ENCODE measurements around the gene BTG2. TPM values are rescaled to one million over a fixed set of nuclear protein-coding genes. Genes with fewer than 3 reads are reported as not detected.

Gene BTG2
- total RNA-seq, 1 experiment from 2014 or later = 2.7 TPM

DNA sequence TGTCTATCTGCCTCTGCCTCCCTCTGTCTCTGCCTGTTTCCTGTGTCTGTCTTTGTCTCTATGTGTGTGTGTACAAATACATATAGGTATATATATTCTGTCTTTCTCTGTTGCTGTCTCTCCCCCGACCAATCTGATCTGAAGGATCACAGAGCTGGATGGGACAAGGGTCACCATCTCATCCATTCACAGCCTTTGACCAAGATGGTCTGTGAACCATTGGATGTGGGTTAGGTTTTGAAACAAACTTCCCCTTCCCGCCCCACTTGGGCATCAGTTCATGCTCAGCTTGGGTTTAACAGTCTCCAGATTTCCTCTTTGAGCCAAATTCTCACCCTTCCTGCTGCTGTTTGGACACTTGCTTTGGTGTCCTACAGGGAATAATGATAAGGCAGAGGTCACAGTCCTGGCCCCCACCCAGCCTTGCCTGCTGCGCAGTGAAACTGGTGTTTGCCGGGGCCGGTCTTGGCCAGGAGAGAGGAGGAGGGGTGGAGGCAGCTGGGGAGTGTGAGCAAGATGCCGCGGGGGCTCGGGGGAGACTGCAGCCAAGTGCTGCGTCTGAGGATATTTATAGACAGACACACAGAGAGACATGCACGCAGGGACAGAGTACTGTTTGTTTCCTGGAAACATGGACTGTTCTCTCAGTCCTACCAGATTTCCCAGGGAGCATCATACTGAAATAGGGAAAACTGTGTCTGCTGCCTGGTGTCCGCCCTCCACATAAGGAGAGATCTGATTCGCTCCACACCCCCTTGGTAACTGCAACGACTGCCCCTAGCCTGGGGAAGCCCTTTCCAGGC lies 27.0 kb upstream of the BTG2 start:
- Mint-ChIP-seq H3K27ac (ENCODE audit: unreplicated experiment) (no peak overlapping the region), H3K4me3 (ENCODE audit: low read depth, unreplicated experiment) (no peak overlapping the region), H3K9me3 (ENCODE audit: low read depth, unreplicated experiment) (no peaks in the 10 kb centered on the region), H3K4me1 (ENCODE audit: low read depth, unreplicated experiment) (no peaks in the 10 kb centered on the region), H3K27me3 (ENCODE audit: unreplicated experiment) (peaks cover 72% of the 10 kb centered on the region), H3K36me3 (ENCODE audit: insufficient read depth, unreplicated experiment) (no peaks in the 10 kb centered on the region)
- BruUV-seq (replicated peaks) = no TSS peak
- TF ChIP-seq CTCF (IDR thresholded peaks at IDR 0.05; ENCODE audit: unreplicated experiment) = no peak
- CTCF ChIA-PET = interaction anchor here (0.6 to 1.2 kb wide), 2 partner anchors 11 to 19 kb away, joined by 3 read pairs; no protein-coding TSS in a partner anchor
- intact Hi-C loops (cut with micrococcal nuclease; ENCODE audit: unreplicated experiment) = no loop called here
- DNase-seq = no peak

DNA sequence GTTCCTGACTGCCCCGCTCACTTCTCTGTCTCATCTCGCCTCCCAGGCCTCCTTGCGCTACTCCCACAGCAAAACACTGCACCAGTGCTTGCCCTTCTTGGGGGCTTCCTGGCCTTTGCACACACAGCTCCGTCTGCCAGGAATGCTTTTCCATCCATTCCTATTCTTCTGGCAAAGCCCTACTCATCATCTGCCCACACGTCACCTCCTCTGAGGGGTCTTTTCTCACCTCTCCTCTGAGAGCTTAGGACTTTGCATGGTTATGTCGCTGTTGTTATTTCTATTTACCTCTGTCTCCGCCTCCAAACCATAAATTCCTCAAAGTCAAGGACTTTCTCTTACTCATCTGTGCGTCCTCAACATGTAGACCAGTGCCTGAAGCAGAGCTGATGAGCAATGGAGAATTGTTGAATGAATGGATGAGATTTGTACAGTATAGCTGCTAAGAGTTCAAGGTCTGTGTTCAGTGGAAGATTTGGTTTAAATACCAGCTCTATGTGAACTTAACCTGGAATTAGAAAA lies 26.4 kb upstream of the BTG2 start:
- intact Hi-C loops (cut with micrococcal nuclease; ENCODE audit: unreplicated experiment) = no loop called here
- no TSS peak for BruUV-seq (replicated peaks)
- CTCF ChIA-PET = no interaction called here
- H3K27me3 Mint-ChIP-seq (ENCODE audit: unreplicated experiment) = peaks cover 72% of the 10 kb centered on the region
- TF ChIP-seq CTCF (IDR thresholded peaks at IDR 0.05; ENCODE audit: unreplicated experiment) = no peak
- no peak for DNase-seq
- no peaks in the 10 kb centered on the region for H3K36me3 Mint-ChIP-seq (ENCODE audit: insufficient read depth, unreplicated experiment)
- no peaks in the 10 kb centered on the region for H3K9me3 Mint-ChIP-seq (ENCODE audit: low read depth, unreplicated experiment)
- H3K4me3 Mint-ChIP-seq (ENCODE audit: low read depth, unreplicated experiment) = no peak overlapping the region
- no peak overlapping the region for H3K27ac Mint-ChIP-seq (ENCODE audit: unreplicated experiment)
- no peaks in the 10 kb centered on the region for H3K4me1 Mint-ChIP-seq (ENCODE audit: low read depth, unreplicated experiment)

DNA sequence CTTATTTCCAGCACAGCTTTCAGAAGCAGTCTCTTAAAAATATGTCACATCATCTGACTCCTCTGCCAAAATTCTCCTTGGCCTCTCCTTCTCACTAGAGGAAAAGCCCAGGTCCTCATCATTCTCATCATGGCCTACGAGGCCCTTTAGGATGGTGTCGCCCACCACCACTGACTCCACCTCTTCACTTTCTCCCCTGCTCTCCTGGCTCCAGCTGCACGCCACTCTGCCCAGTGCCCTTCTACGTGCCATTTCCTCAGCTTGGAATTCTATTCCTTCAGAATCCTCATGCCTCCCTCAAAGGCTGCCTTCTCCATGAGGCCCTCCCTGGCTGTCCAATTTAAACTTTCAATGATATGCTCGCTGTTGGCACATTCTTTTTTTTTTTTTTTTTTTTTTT lies 25.3 kb upstream of the BTG2 start:
- TF ChIP-seq CTCF (IDR thresholded peaks at IDR 0.05; ENCODE audit: unreplicated experiment) = no peak
- DNase-seq = no peak
- H3K27me3 Mint-ChIP-seq (ENCODE audit: unreplicated experiment) = peaks cover 70% of the 10 kb centered on the region
- CTCF ChIA-PET = interaction anchor here (1.2 kb wide), 1 partner anchor 26 kb away, joined by 3 read pairs; no protein-coding TSS in a partner anchor
- intact Hi-C loops (cut with micrococcal nuclease; ENCODE audit: unreplicated experiment) = no loop called here
- no peak overlapping the region for H3K4me3 Mint-ChIP-seq (ENCODE audit: low read depth, unreplicated experiment)
- no peaks in the 10 kb centered on the region for H3K4me1 Mint-ChIP-seq (ENCODE audit: low read depth, unreplicated experiment)
- no peak overlapping the region for H3K27ac Mint-ChIP-seq (ENCODE audit: unreplicated experiment)
- no peaks in the 10 kb centered on the region for H3K36me3 Mint-ChIP-seq (ENCODE audit: insufficient read depth, unreplicated experiment)
- no peaks in the 10 kb centered on the region for H3K9me3 Mint-ChIP-seq (ENCODE audit: low read depth, unreplicated experiment)
- BruUV-seq (replicated peaks) = no TSS peak

DNA sequence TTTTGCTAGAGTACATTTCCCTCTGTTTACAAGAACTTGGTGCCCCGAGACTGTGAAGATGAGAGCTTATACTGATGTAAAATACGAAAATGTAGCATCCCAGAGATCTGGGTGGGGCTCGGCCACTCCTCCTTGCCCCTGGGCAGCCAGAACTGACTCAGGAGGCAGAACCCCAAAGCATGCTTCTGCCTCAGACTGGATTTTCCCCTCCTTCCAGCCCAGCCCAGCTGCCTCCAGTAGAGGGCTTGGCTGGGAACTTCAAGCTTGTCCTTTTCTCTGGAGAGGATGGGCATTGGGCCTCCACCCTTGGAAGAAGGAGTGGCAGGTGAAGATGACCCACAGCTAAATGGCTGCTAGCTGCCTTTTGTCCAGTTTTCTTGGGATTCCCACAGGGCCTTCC lies 24.3 kb upstream of the BTG2 start:
- intact Hi-C loops (cut with micrococcal nuclease; ENCODE audit: unreplicated experiment) = no loop called here
- CTCF ChIA-PET = interaction anchor here (0.6 to 1.2 kb wide), 3 partner anchors 10 to 25 kb away, joined by 3 read pairs; no protein-coding TSS in a partner anchor
- Mint-ChIP-seq H3K36me3 (ENCODE audit: insufficient read depth, unreplicated experiment) (no peaks in the 10 kb centered on the region), H3K27me3 (ENCODE audit: unreplicated experiment) (peaks cover 60% of the 10 kb centered on the region), H3K4me1 (ENCODE audit: low read depth, unreplicated experiment) (no peaks in the 10 kb centered on the region), H3K4me3 (ENCODE audit: low read depth, unreplicated experiment) (no peak overlapping the region), H3K27ac (ENCODE audit: unreplicated experiment) (no peak overlapping the region), H3K9me3 (ENCODE audit: low read depth, unreplicated experiment) (no peaks in the 10 kb centered on the region)
- no peak for DNase-seq
- no peak for TF ChIP-seq CTCF (IDR thresholded peaks at IDR 0.05; ENCODE audit: unreplicated experiment)
- BruUV-seq (replicated peaks) = no TSS peak

Measured in Calu3 (cell line).